IMR-90 (cell line): ENCODE results near the gene PDE6A. TPM values are rescaled to one million over a fixed set of nuclear protein-coding genes. Genes with fewer than 3 reads are reported as not detected.

Experiments
- ATAC-seq: fragments of 200-7000 bp; cut with Tn5 transposase; 2 replicates; pipeline ENCODE4 v1.9.1; 2020; ENCODE audit warnings: low read depth, mild to moderate bottlenecking, moderate library complexity
- BruUV-seq: library from RNA; stranded (reverse); fragments of 400-500 nt; replicated peaks from 2 replicates; lab custom pipeline; 2021; lab: Mats Ljungman, UMichigan
- CTCF ChIA-PET: fragments of 300-600 bp; formaldehyde crosslinking; extraction: SDS; loops from one replicate; lab custom pipeline; 2021; ENCODE audit warnings: antibody characterized with exemption; lab: Yijun Ruan, JAX
- POLR2A ChIA-PET: fragments of 300-600 bp; sonication (Branson Sonifier 250); formaldehyde crosslinking; loops from one replicate; lab custom pipeline; 2022; ENCODE audit warnings: antibody characterized with exemption; ENCODE audit not compliant: unreplicated experiment; lab: Charles Lee
- DNase-seq: peaks from one replicate; pipeline ENCODE4 v3.0.0; 2013
- H2AFZ ChIP-seq: replicated peaks from 2 replicates; pipeline ENCODE3; 2013; ENCODE audit warnings: low read length, mild to moderate bottlenecking; ENCODE audit not compliant: poor library complexity
- H2AK5ac ChIP-seq: 2 replicates; pipeline ENCODE4 v1.6.1; 2013; ENCODE audit warnings: low read depth, low read length, inconsistent platforms
- H2AK9ac ChIP-seq: replicated peaks from 2 replicates; pipeline ENCODE3; 2013; ENCODE audit warnings: mild to moderate bottlenecking, low read depth, low read length, moderate library complexity; ENCODE audit not compliant: poor library complexity
- H2BK120ac ChIP-seq: 2 replicates; pipeline ENCODE4 v1.6.1; 2013; ENCODE audit warnings: low read depth, low read length, inconsistent platforms
- H2BK15ac ChIP-seq: 3 replicates; pipeline ENCODE4 v1.6.1; 2013; ENCODE audit warnings: low read depth, low read length, inconsistent platforms
- H2BK20ac ChIP-seq: 2 replicates; pipeline ENCODE4 v1.6.1; 2013; ENCODE audit warnings: low read depth, mild to moderate bottlenecking, inconsistent platforms, low read length, moderate library complexity
- H2BK5ac ChIP-seq: 2 replicates; pipeline ENCODE4 v1.6.1; 2013; ENCODE audit warnings: mild to moderate bottlenecking, low read depth, low read length, inconsistent platforms; ENCODE audit not compliant: poor library complexity, severe bottlenecking
- H3K14ac ChIP-seq: replicated peaks from 2 replicates; pipeline ENCODE4 v1.6.1; 2013; ENCODE audit warnings: low read depth, low read length, inconsistent platforms
- H3K18ac ChIP-seq: 2 replicates; pipeline ENCODE4 v1.6.1; 2013; ENCODE audit warnings: low read depth, low read length, control low read depth
- H3K23ac ChIP-seq: 2 replicates; pipeline ENCODE4 v1.6.1; 2013; ENCODE audit warnings: low read depth, low read length, inconsistent platforms
- H3K27ac ChIP-seq: 2 replicates; pipeline ENCODE4 v1.5.1; 2013; ENCODE audit warnings: mild to moderate bottlenecking, control low read depth, low read length; ENCODE audit not compliant: insufficient read depth
- H3K27me3 ChIP-seq: 2 replicates; pipeline ENCODE4 v1.6.1; 2013; ENCODE audit warnings: low read length; ENCODE audit not compliant: control insufficient read depth, insufficient read depth
- H3K36me3 ChIP-seq: 2 replicates; pipeline ENCODE4 v1.6.1; 2013; ENCODE audit warnings: low read length, mixed read lengths; ENCODE audit not compliant: control insufficient read depth, insufficient read depth
- H3K4ac ChIP-seq: 2 replicates; pipeline ENCODE4 v1.6.1; 2013; ENCODE audit warnings: low read depth, low read length, inconsistent platforms
- H3K4me1 ChIP-seq: 2 replicates; pipeline ENCODE4 v1.6.1; 2013; ENCODE audit warnings: low read length, mixed read lengths; ENCODE audit not compliant: control insufficient read depth, insufficient read depth
- H3K4me2 ChIP-seq: 2 replicates; pipeline ENCODE4 v1.6.1; 2013; ENCODE audit warnings: low read depth, mild to moderate bottlenecking, control low read depth, low read length, moderate library complexity
- H3K4me3 ChIP-seq: 2 replicates; pipeline ENCODE4 v1.5.1; 2013; ENCODE audit warnings: low read depth, mild to moderate bottlenecking, control low read depth, low read length, moderate library complexity; ENCODE audit not compliant: insufficient read depth
- H3K56ac ChIP-seq: 2 replicates; pipeline ENCODE4 v1.6.1; 2013; ENCODE audit warnings: low read length, inconsistent platforms; ENCODE audit not compliant: insufficient read depth; ENCODE audit errors: extremely low read depth
- H3K79me1 ChIP-seq, 2 experiments: 2 replicates each; pipeline ENCODE4 v1.6.1; 2013; ENCODE audit warnings: low read length in 2 of 2, inconsistent platforms in 1 of 2, low read depth in 1 of 2
- H3K9ac ChIP-seq: 2 replicates; pipeline ENCODE4 v1.6.1; 2013; ENCODE audit warnings: low read depth, low read length, control low read depth
- H3K9me1 ChIP-seq: 2 replicates; pipeline ENCODE4 v1.6.1; 2013; ENCODE audit warnings: low read length, inconsistent platforms; ENCODE audit not compliant: insufficient read depth
- H3K9me3 ChIP-seq: 2 replicates; pipeline ENCODE4 v1.6.1; 2013; ENCODE audit warnings: low read length; ENCODE audit not compliant: control insufficient read depth, insufficient read depth
- H4K20me1 ChIP-seq: 2 replicates; pipeline ENCODE4 v1.6.1; 2013; ENCODE audit warnings: low read length, inconsistent platforms; ENCODE audit not compliant: insufficient read depth
- H4K5ac ChIP-seq: 2 replicates; pipeline ENCODE4 v1.6.1; 2013; ENCODE audit warnings: mild to moderate bottlenecking, low read depth, low read length, control low read depth
- H4K8ac ChIP-seq, 2 experiments: 2 replicates each; pipeline ENCODE4 v1.6.1; 2013; ENCODE audit warnings: low read depth in 2 of 2, low read length in 2 of 2, control low read depth in 1 of 2, inconsistent platforms in 1 of 2
- H4K91ac ChIP-seq: 2 replicates; pipeline ENCODE4 v1.6.1; 2013; ENCODE audit warnings: low read depth, low read length, inconsistent platforms; ENCODE audit not compliant: insufficient read depth
- BHLHE40 ChIP-seq: fragments of 150-350 bp; IDR thresholded peaks from 2 replicates; pipeline ENCODE4 v1.6.1; 2016; ENCODE audit warnings: mild to moderate bottlenecking, low read depth, low read length
- CEBPB ChIP-seq: IDR thresholded peaks from 2 replicates; pipeline ENCODE4 v1.6.1; 2012; ENCODE audit warnings: low read depth, low read length, improper control_type of control experiment
- CHD1 ChIP-seq: IDR thresholded peaks from 2 replicates; pipeline ENCODE4 v1.6.1; 2012; ENCODE audit warnings: low read depth, low read length, improper control_type of control experiment
- CTCF ChIP-seq: conservative IDR thresholded peaks from 2 replicates; pipeline ENCODE4 v1.5.1; 2012; ENCODE audit warnings: mild to moderate bottlenecking, low read depth, low read length, improper control_type of control experiment
- ELK1 ChIP-seq: fragments of 150-350 bp; IDR thresholded peaks from 2 replicates; pipeline ENCODE4 v1.6.1; 2016; ENCODE audit warnings: low read depth, mild to moderate bottlenecking, low read length, moderate library complexity, borderline replicate concordance
- FOS ChIP-seq: fragments of 150-350 bp; IDR thresholded peaks from 2 replicates; pipeline ENCODE4 v1.6.1; 2016; ENCODE audit warnings: low read depth, low read length
- MAFK ChIP-seq: IDR thresholded peaks from 2 replicates; pipeline ENCODE4 v1.6.1; 2012; ENCODE audit warnings: low read depth, low read length, improper control_type of control experiment
- MAZ ChIP-seq: IDR thresholded peaks from 2 replicates; pipeline ENCODE4 v1.6.1; 2012; ENCODE audit warnings: low read depth, mild to moderate bottlenecking, low read length, improper control_type of control experiment, moderate library complexity, borderline replicate concordance
- MXI1 ChIP-seq: IDR thresholded peaks from 2 replicates; pipeline ENCODE4 v1.6.1; 2012; ENCODE audit warnings: low read depth, mild to moderate bottlenecking, low read length, moderate library complexity, borderline replicate concordance
- NFE2L2 ChIP-seq: fragments of 150-350 bp; IDR thresholded peaks from 2 replicates; pipeline ENCODE4 v1.6.1; 2016; ENCODE audit warnings: low read depth, mild to moderate bottlenecking, low read length
- POLR2A ChIP-seq: IDR thresholded peaks from 2 replicates; pipeline ENCODE4 v1.6.1; 2012; ENCODE audit warnings: mild to moderate bottlenecking, low read depth, low read length
- RAD21 ChIP-seq: IDR thresholded peaks from 2 replicates; pipeline ENCODE4 v1.6.1; 2012; ENCODE audit warnings: low read length, improper control_type of control experiment
- RCOR1 ChIP-seq: IDR thresholded peaks from 2 replicates; pipeline ENCODE4 v1.6.1; 2012; ENCODE audit warnings: mild to moderate bottlenecking, low read length, improper control_type of control experiment; ENCODE audit not compliant: insufficient replicate concordance
- RFX5 ChIP-seq: IDR thresholded peaks from 2 replicates; pipeline ENCODE4 v1.8.0; 2012; ENCODE audit warnings: low read depth, mild to moderate bottlenecking, low read length, moderate library complexity
- SMC3 ChIP-seq: fragments of 150-350 bp; IDR thresholded peaks from 2 replicates; pipeline ENCODE4 v1.6.1; 2016; ENCODE audit warnings: low read depth, mild to moderate bottlenecking, antibody characterized with exemption, low read length, moderate library complexity
- USF2 ChIP-seq: fragments of 150-350 bp; IDR thresholded peaks from 2 replicates; pipeline ENCODE4 v1.6.1; 2017; ENCODE audit warnings: mild to moderate bottlenecking, antibody characterized with exemption, low read length, low read depth
- WGBS, 2 experiments: methylation state at CpG; one replicate each; pipeline versions ENCODE4 v1.1.5 to v1.1.7; 2013; ENCODE audit warnings: missing lambda C conversion rate in 2 of 2; ENCODE audit not compliant: insufficient read length in 1 of 2; ENCODE audit errors: extremely low coverage in 2 of 2; 5-methylcytosine and 5-hydroxymethylcytosine counted together
- dilution Hi-C: fragments of 300-500 bp; cut with HindIII; formaldehyde crosslinking; loops from one replicate; pipeline ENCODE4 v1.14.3; 2018; ENCODE audit warnings: low sequenced_read_pairs; ENCODE audit not compliant: unreplicated experiment
- in situ Hi-C: fragments of 300-500 bp; cut with MboI; formaldehyde crosslinking; loops from 3 replicates; pipeline ENCODE4 v1.14.3; 2019; ENCODE audit warnings: low sequenced_read_pairs, inconsistent platforms, mixed read lengths
- intact Hi-C: fragments of 100-400 bp; cut with micrococcal nuclease; formaldehyde crosslinking; loops from 2 replicates; pipeline ENCODE4 v1.10.0; 2022
- polyA plus RNA-seq, 3 experiments: library from polyadenylated mRNA; depleted of rRNA; stranded (reverse); fragments of >200 nt; gene quantifications; 2 replicates each; pipeline ENCODE4 v1.2.3, GENCODE V29; 2012; ENCODE audit warnings: low replicate concordance in 1 of 3
- total RNA-seq: library from RNA; depleted of rRNA; stranded (reverse); fragments of >200 nt; gene quantifications from 2 replicates; pipeline ENCODE4 v1.2.3, GENCODE V29; 2012

Gene PDE6A
- total and polyA plus RNA-seq, 2 of the 4 experiments (the other 2 are of a cell fraction), result not detected

GRCh38 chr5:149941795-149942194, 2.8 kb downstream of the PDE6A start:
- H3K27ac ChIP-seq, result no peak overlapping the region
- H3K14ac ChIP-seq, result no peak overlapping the region
- no peak overlapping the region for H3K18ac ChIP-seq
- no peak overlapping the region for H2BK5ac ChIP-seq
- H2AK9ac ChIP-seq, result no peak overlapping the region
- H4K20me1 ChIP-seq, result no peaks in the 10 kb centered on the region
- H3K9me1 ChIP-seq, result peaks cover 19% of the 10 kb centered on the region
- H4K5ac ChIP-seq, result no peak overlapping the region
- H3K4me1 ChIP-seq, result peaks cover 10% of the 10 kb centered on the region
- H4K91ac ChIP-seq, result no peak overlapping the region
- H2BK15ac ChIP-seq, result no peak overlapping the region
- BruUV-seq, result no TSS peak
- dilution Hi-C loops, result no loop called here
- H3K4me3 ChIP-seq, result no peak overlapping the region
- in situ Hi-C loops, result no loop called here
- POLR2A ChIA-PET, result no interaction called here
- no peaks in the 10 kb centered on the region for H3K36me3 ChIP-seq
- H3K79me1 ChIP-seq, result no peaks in the 10 kb centered on the region
- DNase-seq, result no peak
- ATAC-seq, result no peak
- no peak overlapping the region for H2AFZ ChIP-seq
- no peak overlapping the region for H3K4ac ChIP-seq
- no peak overlapping the region for H2AK5ac ChIP-seq
- no peak overlapping the region for H2BK20ac ChIP-seq
- no peak for TF ChIP-seq CEBPB
- TF ChIP-seq BHLHE40, result no peak
- TF ChIP-seq MAZ, result no peak
- TF ChIP-seq RFX5, result no peak
- TF ChIP-seq USF2, result no peak
- TF ChIP-seq FOS, result no peak
- TF ChIP-seq MXI1, result no peak
- TF ChIP-seq NFE2L2, result no peak
- no peak for TF ChIP-seq SMC3
- no peak for TF ChIP-seq RAD21
- no peak for TF ChIP-seq RCOR1
- no peak for TF ChIP-seq MAFK
- TF ChIP-seq POLR2A, result no peak
- no peak for TF ChIP-seq ELK1
- no peak for TF ChIP-seq CHD1
- TF ChIP-seq CTCF, result no peak
- H3K56ac ChIP-seq, result no peak overlapping the region
- H2BK120ac ChIP-seq, result no peak overlapping the region
- H3K4me2 ChIP-seq, result no peak overlapping the region
- no peak overlapping the region for H3K9ac ChIP-seq
- CTCF ChIA-PET, result no interaction called here
- no peak overlapping the region for H4K8ac ChIP-seq
- WGBS, 2 experiments, result 90% methylated on average over 1 of the region's 4 CpGs; no CpG with 5 or more reads in 1 of the 2 experiments
- H3K27me3 ChIP-seq, result peaks cover 9% of the 10 kb centered on the region
- no peaks in the 10 kb centered on the region for H3K9me3 ChIP-seq
- no peak overlapping the region for H3K23ac ChIP-seq
- intact Hi-C loops, result no loop called here
